HG03460 (cell line): ENCODE results near the gene SPTBN4.
"Not testable (repeated sequence)": the region's sequence is repeated elsewhere in the genome, so short reads cannot be mapped to it uniquely, and the experiment has no call there.

ENCODE experiments used
- ATAC-seq: cut with Tn5 transposase; IDR thresholded peaks from one replicate; pipeline ENCODE4 v1.9.1; 2021; ENCODE audit not compliant: unreplicated experiment

SPTBN4 gene

DNA sequence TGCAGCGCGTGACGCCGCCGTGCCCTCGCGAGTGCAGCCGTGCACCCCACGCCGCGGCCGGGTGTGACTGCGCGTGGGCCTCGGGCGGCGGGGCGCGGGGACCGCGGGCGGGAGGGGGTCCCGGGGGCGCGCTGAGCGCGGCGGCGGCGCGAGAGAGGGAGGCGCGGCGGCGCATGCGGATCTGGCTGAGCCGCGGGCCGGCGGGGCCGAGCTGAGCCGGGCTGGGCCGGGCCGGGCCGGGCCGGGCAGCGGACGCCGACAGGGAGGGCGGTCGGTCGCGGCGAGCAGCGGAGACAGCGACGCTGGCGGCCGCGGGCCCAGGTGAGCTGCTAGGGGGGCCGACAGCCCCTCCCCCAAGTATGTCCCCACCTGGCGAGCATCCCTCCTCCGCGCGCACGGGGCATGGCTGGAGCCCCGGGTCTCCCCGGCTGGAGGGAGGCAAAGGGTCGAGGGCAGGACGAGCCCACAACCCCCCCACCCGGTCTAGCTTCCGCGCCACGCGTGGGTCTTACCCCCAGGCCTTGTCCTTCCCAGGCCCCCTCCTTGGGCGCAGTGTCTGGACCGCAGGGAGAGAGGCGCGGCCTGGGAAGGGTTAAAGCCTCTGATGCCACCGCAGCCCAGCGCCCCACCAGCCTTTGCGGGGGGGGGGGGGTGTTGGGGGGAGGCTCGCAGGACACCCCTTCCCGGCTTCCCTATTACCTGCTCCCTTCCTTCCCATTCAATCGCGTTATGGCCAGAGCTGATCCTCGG lies at the start of gene SPTBN4:
Gene SPTBN4 (plus strand): TSS at position 17 of the 750 bp plus-strand sequence. CDS start 5,621 bp downstream, outside the sequence.
- no peak for ATAC-seq

DNA sequence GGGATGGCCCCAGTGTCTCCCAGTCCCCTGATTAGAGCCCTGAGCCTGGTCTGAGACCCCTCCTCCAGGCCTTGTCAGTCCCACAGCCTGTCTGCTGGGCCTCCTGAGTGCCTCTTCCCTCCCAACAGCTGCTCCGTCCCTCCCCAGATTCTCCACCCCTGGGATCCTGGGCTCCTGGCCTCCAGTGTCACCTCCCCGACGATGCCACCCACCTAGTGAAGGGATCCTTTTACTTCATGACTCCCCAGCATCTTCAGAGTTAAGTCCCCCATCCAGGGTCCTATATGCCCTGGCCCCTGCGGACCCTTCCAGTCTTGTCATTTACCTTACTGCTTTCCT lies 49.2 kb upstream of the SPTBN4 start:
- ATAC-seq, result no peak

DNA sequence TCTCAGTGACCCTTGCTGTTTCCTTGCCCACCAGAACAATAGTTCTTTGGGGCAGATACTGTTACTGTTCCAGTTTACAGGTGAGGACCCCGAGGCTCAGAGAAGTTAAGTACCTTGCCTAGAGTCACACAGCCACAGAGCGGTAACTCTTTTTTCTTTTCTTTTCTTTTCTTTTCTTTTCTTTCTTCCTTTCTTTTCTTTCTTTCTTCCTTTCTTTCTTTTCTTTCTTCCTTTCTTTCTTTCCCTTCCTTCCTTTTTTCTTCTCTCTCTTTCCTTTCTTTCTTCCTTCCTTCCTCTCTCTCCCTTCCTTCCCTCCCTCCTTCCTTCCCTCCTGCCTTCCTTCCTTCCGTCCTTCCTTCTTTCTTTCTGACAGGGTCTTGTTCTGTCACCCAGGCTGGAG lies 48.8 kb upstream of the SPTBN4 start:
- ATAC-seq, result no peak

DNA sequence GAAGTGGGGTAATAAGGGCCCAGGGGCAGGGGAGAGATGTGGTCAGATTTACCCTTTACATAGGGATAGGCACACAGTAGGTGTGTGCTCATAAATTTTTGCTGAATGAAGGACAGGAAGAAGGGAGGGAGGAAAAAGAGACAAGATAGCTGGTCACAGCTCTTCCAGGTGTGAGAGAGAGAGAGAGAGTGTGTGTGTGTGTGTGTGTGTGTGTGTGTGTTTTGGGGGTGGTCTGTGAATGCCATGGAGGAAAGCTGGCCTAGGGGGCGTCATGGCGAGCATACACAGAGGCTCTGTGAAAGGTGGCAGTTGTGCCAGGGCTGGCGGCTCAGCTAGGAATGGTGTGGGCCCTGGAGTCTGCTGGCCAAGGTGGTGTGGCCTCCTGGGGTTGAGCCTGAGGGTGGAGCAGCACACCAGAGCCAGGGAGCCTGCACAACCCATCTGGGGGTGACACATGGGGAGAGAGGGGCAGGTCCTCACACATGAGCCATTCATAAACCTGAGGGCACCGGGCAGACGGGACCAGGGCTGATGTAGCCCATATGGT lies 47.7 kb upstream of the SPTBN4 start:
- no peak for ATAC-seq

DNA sequence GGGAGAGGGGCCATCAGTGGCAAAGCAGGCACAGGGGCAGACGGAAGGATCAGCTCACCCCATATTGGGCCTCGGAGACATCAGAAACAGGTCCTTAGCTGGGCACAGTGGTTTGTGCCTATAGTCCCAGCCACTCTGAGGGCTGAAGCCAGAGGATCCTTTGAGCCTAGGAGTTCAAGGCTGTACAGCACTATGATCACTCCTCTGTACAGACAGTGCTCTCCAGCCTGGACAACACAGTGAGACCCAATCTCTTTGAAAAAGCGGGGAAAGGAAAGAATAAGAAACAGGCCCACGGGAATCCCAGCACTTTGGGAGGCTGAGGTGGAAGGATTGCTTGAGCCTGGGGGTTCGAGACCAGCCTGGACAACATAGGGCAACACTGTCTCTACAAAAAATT lies 47.0 kb upstream of the SPTBN4 start:
- no peak for ATAC-seq

DNA sequence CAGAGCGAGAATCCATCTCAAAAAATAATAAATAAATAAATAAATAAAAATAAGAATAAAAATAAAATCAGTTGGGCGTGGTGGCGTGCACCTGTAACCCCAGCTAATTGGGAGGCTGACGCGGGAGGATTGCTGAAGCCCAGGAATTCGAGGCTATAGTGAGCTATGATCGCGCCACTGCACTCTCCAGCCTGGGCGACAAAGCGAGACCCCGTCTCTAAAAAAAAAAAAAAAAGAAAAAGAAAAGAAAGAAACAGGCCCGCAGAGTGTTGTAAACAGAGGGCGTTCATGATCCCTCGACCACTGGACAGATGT lies 46.4 kb upstream of the SPTBN4 start:
- ATAC-seq, result no peak

DNA sequence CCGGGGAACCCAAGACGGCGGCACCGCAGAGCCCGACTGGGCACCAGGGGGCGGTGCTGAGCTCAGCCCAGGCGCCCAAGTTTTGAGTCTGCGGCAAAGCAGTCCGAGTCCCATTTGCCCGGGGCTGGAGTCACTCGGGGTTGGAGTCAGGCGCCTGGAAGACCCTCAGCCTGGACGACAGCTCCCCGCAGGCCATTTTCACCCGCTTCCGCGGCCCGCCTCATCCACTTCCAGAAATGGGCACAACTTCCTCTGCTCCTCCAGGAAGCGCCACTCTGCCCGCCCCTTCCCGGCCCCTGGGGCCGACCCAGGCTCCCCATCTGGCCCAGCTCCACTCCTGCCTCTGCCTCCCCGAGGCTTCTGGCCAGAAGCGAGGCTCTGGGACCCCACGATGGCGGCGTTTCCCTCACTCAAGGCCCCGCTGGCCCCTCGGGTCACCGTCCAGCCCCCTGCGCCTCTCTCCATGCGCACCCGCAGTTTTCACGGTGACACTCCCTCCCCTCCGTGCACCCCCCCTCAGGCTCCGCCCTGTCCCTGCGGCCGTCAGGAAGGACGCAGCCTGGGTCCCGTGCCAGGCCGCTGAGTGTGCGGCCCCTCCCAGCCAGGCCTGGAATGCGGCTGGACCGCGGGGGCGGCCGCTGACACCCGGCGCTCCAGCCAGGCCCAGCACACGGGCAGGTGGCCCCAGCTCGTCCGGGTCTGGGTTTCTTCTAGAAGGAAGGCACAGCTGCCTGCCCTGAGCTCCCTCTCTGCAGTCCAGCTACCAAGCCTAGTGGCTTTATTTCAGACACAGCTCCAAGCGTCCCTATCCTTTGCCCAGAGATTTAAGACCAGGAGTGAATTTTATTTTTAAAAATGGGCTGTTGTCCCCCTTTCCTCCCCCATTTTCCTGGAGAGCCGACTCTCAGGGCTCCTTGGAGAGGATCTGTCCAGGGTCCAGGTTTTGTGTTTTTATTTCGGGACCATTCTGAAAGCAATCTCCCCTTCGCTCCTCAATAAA lies 45.7 kb upstream of the SPTBN4 start:
- ATAC-seq, result peak; percentile 32

DNA sequence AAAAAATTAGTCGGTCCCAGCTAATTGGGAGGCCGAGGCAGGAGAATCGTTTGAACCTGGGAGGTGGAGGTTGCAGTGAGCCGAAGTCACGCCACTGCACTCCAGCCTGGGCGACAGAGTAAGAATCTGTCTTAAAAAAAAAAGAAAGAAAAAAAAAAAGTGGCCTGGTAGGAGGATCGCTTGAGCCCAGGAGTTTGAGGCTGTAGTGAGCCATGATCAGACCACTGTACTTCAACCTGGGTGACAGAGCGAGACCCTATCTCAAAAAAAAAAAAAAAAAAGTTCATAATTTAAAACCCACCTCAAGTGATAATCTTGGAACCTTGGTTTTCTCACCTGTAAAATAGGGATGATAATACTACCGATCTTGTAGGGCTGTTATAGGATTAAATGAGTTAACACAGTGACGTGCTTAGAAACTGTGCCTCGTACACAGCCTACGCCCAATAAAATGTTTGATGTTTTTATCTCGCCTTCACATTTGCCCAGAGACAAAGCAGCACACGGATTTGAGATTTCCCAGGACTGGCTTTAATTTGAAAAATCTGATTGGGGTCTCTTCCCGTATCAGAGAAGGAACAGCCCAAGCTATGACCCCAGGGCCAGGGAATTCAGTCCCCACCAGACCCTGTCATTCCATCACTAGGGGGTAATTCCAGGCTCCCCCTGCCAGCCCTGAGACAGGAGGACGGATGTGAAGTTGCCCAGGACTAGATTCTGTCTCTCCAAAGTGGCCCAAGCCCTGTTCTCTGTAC lies 44.6 kb upstream of the SPTBN4 start:
- ATAC-seq, result no peak

DNA sequence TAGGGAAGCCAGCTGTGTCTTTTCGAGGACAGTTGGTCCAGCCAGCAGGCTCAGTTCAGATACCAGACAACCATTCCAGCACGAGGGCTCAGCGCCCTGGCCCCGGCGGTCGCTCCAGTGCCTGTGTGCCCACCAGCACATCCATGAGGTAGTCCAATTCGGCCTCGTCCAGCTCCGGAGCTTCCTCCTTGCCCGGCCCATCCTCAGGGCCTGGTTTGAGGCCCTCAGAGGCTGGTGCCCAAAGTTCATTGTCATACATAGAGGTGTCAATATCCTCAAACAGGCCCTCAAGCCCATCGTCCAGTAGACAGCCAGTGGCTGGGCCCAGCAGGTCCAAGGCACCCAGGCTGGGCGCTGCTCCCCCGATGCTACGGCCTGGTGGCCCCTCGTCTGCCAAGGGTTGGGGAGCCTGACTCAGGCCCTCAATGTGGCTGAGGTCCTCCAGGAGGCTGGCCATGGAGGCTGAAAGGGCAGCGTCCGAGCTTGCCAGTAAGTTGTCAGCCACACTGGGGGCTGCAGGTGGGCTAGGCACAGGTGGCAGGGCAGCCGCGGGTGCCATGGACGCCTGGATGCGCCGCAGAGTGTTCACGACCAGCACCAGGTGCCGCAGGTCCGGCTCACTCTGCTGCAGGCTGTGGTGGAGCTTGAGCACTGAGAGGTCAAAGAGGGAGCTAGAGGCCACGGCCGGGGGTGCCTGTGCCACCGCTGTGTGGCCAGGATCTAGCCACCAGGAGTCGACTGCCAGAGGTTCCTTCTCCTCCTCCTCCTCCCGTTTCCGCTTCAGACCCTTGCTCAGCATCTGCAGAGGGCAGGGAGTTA lies 43.8 kb upstream of the SPTBN4 start:
- no peak for ATAC-seq

DNA sequence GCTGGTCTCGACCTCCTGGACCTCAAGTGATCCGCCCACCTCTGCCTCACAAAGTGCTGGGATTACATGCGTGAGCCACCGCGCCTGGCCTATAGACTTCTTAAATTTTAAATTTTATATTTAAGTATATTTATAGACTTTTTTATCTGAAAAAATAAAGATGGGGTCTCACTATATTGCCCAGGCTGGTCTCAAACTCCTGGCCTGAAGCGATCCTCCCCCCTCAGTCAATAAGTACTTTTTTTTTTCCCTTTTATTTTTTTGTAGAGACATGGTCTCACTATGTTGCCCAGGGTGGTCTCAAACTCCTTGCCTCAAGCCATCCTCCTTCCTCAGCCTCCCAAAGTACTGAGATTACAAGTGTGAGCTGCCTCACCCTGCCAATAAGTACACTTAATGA lies 42.9 kb upstream of the SPTBN4 start:
- no peak for ATAC-seq

DNA sequence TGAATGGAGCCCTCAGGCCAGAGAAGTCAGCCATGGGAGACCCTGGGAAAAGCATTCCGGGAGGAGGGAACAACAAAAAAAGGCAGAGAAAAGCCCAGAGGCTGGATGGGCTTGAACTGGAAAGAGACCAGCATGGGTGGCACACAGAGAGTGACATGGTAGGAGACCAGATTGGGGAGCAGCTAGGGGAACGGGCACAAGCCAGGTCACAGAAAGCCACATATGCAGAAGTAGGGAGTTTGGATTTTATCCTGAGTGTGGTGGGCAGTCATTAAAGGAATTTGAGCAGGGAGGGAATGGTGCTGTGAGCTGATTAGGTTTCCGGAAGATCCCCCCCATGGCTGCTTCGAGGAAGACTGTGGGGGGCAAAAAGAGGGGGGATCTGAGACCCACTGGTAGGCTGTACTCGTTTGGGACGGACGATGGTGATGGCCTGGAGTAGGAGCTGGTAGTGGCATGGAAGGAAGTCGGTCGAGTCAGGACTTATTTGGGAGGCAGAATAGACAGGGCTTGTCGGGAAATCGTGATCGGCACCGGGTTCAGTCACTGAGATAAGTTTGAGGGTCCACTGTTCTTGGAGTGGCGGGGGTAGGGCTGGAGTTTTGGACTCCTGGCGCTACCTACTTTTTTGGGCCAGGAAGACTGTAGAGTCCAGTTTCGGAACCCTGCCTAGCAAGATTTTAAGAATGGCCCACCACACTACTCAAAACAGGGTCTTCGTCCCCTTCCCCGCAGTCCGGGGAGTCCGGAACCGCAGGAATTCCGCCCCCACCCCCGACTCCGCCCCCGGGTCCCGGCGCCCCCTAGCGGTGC lies 42.0 kb upstream of the SPTBN4 start:
- no peak for ATAC-seq

DNA sequence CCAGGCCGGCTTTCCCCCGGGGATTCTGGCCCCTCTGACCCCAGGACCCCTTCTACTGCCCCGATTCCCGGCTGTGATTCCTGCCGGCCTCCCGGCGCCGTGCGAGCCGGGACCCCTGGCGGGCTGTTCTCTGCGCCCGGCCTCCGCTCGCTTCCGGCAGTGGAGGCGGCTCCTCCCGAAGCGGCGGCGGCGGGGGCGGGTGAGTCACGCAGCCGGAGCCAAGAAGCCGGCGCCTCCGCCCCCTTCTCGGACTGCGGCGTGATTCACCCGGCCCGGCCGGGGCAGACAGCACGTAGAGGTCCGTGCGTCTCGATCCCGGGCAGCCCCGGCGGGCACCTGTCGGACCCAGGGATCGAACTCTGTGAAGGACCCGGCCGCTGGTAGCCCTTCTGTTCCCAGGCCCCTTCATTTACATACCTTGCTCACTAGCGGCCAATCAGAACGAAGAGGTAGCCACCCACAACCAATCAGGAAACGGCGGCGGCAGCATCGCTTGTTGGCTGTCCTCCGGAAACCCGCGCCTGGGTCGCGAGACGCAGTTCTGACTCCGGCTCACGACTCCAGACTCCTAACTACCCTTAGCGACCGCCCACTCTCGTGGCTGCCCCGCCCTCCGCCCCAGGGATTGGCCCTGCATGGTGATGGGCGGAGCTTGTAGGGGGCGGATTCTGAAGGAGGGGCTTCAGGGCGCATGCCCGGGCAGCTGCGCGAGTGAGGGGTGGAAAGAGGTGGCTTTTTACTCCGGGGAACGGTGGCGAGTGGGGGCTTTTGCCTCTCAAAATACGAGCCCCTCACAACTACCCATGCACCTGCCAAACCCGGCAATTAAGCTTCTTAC lies 41.1 kb upstream of the SPTBN4 start, which contains the start of gene SERTAD1:
Gene SERTAD1 (minus strand): TSS at position 543 of the 838 bp plus-strand sequence. CDS start 2,446 bp downstream, outside the sequence.
- peak; percentile 72 for ATAC-seq

DNA sequence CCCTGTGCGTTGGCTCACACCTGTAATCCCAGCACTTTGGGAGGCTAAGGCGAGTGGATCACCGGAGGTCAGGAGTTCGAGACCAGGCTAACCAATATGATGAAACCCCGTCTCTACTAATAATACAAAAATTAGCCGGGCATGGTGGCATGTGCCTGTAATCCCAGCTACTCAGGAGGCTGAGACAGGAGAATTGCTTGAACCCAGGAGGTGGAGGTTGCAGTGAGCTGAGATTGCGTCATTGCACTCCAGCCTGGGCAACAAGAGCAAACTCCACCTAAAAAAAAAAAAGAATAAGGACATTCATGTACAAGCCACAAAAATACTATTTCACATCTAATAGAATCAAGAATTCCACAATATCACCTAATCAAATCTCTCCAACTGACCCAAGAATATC lies 38.6 kb upstream of the SPTBN4 start:
- not testable (repeated sequence) for ATAC-seq

DNA sequence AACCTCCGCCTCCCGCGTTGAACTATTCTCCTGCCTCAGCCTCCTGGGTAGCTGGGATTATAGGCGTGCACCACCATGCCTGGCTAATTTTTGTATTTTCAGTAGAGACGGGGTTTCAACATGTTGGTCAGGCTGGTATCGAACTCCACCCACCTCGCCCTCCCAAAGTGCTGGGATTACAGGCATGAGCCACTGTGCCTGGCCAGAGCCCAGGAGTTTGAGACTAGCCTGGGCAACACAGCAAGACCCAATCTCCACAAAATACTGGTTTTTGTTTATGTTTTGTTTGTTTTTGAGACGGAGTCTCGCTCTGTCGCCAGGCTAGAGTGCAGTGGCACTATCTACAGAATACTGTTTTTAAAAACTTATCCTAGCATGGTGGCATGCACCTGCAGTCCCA lies 36.6 kb upstream of the SPTBN4 start:
- ATAC-seq, result not testable (repeated sequence)

DNA sequence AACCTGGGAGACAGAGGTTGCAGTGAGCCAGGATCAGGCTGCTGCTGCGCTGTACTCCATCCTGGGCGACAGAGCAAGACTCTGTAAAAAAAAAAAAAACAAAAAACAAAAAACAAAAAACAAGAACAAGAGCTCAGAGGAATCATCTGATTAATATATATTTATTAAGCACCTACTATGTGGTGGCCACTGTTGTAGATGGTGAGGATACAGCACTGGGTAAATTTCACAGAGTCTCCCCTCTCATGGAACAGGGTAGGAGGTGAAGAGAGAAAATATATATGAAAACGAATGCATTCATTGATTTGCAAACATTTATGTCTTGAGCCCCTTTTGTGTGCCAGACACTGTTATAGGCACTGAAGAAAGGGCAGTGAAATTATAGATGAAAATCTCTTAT lies 35.1 kb upstream of the SPTBN4 start:
- no peak for ATAC-seq

DNA sequence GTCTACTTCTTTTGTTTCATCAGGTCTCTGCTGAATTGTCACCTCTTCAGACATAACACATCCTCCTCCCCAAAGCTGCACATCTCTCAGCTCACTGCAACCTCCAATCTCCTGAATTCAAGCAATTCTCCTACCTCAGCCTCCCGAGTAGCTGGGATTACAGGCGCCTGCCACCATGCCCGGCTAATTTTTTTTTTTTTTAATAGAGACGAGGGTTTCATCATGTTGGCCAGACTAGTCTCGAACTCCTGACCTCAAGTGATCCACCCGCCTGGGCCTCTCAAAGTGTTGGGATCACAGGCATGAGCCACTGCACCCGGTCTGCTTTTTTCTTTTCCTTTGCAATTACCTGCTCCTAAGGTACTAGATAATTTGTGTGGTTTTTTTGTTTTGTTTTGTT lies 34.0 kb upstream of the SPTBN4 start:
- ATAC-seq, result not testable (repeated sequence)

DNA sequence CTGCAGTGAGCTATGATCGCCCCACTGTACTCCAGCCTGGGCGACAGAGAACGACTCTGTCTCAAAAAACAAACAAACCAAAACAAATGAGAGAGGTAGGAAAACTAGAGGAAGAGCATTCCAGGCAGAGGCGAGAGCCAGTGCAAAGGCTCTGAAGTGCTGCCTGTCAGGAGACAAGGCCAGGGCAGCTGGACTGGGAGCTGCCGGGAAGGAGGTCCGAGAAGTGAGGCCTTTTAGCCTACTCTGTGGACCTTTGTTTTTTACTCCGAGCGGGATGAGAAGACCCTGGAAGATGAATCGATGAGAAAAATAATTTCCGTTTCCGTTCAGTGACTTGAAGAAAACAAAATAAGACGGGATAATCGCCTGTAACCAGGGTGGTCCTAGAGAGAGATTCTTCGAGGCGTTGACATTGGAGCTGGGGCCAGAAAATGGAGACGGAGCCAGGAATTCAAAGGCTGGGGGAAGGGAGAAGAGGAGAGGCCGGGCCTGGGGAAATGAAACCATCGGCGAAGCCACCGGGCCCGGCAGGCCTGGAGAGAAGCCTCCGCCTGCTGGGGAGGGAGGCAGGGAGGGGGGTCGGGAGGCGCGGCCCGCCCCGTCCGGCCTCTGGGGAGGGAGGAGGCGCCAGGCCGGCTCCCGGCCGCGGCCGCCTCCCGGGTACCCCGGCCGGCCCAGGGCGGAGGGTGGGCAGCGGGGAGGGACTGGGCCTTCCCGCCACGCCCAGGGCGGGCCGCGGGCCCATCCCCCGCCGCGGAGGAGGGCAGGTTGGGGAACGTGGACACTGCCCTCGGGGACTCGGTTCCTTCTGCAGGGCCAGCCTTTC lies 33.2 kb upstream of the SPTBN4 start:
- no peak for ATAC-seq

DNA sequence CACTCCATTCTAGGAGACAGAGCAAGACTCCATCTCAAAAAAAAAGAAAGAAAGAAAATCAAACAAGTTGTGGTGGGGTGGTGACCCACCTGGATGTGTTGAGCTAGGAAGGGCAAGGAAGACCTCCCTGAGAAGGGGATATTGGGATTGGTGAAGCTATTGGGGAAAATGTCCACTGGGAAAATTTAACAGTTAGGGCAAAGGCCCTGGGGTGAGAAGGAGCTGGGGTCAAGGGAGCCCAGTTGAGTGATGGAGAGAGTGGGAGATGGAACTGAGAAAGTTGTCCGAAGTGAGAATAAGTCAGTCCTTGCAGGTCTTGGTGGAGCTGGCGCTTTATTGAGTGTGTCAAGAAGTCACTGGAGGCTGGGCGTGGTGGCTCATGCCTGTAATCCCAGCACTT lies 28.5 kb upstream of the SPTBN4 start:
- ATAC-seq, result no peak
